K562 (cell line): ENCODE results near the gene PARD3. TPM values are rescaled to one million over a fixed set of nuclear protein-coding genes. Genes with fewer than 3 reads are reported as not detected.

Experiments
- KLF13 ChIP-seq: fragments of 450-650 bp; IDR thresholded peaks from 2 replicates; pipeline ENCODE4 v1.6.1; 2016; ENCODE audit warnings: missing genetic modification characterization, low read depth, mild to moderate bottlenecking, missing compliant biosample characterization, moderate library complexity, borderline replicate concordance
- MECOM ChIP-seq: fragments of 250-450 bp; sonication (Bioruptor Pico); IDR thresholded peaks from 2 replicates; pipeline ENCODE4 v1.8.0; 2022; ENCODE audit warnings: inconsistent platforms
- NCOR1 ChIP-seq: fragments of 450-650 bp; IDR thresholded peaks from 2 replicates; pipeline ENCODE4 v1.6.1; 2016; ENCODE audit warnings: mild to moderate bottlenecking, moderate library complexity
- NR2F6 ChIP-seq: fragments of 450-650 bp; formaldehyde crosslinking; IDR thresholded peaks from 2 replicates; pipeline ENCODE4 v1.4.0; 2020; ENCODE audit warnings: mild to moderate bottlenecking
- ZFP36 ChIP-seq: fragments of 150-350 bp; IDR thresholded peaks from 2 replicates; pipeline ENCODE4 v1.6.1; 2018; ENCODE audit warnings: low read length, low read depth; ENCODE audit not compliant: partially characterized antibody
- ZHX1 ChIP-seq: fragments of 150-350 bp; conservative IDR thresholded peaks from 2 replicates; pipeline ENCODE4 v1.6.1; 2014; ENCODE audit warnings: low read length
- ZNF175 ChIP-seq: fragments of 200-800 bp; sonication (Bioruptor generic); IDR thresholded peaks from 2 replicates; pipeline ENCODE4 v1.6.1; 2016; ENCODE audit warnings: low read depth, mild to moderate bottlenecking, missing genetic modification characterization, missing compliant biosample characterization
- polyA plus RNA-seq, 8 experiments: library from polyadenylated mRNA; depleted of rRNA in 4 of 8; stranded (reverse) in 5 of 8; unstranded in 3 of 8; fragments of >200 nt; fragmentation: Nextera tagmentation in 2 of 8; fragmentation: Illumina TruSeq in 1 of 8; extraction: Ambion mirVana in 2 of 8; extraction: Trizol in 1 of 8; gene quantifications; 2 replicates each; pipeline versions ENCODE4 v1.2.1 to v1.2.3, GENCODE V29; 2011 to 2014; ENCODE audit warnings: inconsistent platforms in 1 of 8, missing spikeins in 1 of 8
- total RNA-seq, 7 experiments: library from RNA; depleted of rRNA in 6 of 7; stranded (reverse); fragments of >200 nt in 6 of 7; fragmentation: Illumina TruSeq in 2 of 7; extraction: Trizol in 2 of 7; gene quantifications; 2 replicates each; pipeline versions ENCODE4 v1.2.1 to v1.2.3, GENCODE V29; 2011 to 2021; ENCODE audit warnings: low replicate concordance in 1 of 7
- TF ChIP-seq, protein P1 (sequence below): fragments of 450-650 bp; IDR thresholded peaks from 2 replicates; pipeline ENCODE4 v1.6.1; 2018; ENCODE audit warnings: mild to moderate bottlenecking, low read depth; ENCODE audit not compliant: partially characterized antibody

Gene PARD3
- total and polyA plus RNA-seq, 9 of the 15 experiments (the other 6 are each of a cell fraction or from before 2014, with no cell fraction given) = 2.7 to 11.7 (median 7.7) TPM

- TF ChIP-seq, protein P1, sequence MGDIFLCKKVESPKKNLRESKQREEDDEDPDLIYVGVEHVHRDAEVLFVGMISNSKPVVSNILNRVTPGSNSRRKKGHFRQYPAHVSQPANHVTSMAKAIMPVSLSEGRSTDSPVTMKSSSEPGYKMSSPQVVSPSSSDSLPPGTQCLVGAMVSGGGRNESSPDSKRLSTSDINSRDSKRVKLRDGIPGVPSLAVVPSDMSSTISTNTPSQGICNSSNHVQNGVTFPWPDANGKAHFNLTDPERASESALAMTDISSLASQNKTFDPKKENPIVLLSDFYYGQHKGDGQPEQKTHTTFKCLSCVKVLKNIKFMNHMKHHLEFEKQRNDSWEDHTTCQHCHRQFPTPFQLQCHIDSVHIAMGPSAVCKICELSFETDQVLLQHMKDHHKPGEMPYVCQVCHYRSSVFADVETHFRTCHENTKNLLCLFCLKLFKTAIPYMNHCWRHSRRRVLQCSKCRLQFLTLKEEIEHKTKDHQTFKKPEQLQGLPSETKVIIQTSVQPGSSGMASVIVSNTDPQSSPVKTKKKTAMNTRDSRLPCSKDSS = no peak
- TF ChIP-seq ZFP36 = no peak
- TF ChIP-seq NR2F6 (CRISPR knock-in tag) = no peak
- no peak for TF ChIP-seq NCOR1
- no peak for TF ChIP-seq ZNF175
- no peak for TF ChIP-seq MECOM (CRISPR knock-in tag)
- TF ChIP-seq KLF13 (tag) = no peak
- TF ChIP-seq ZHX1 = no peak
Measured at GRCh38 chr10:34313888-34314287, 501.2 kb downstream of the PARD3 start (continued).
